Liver (tissue), 9 donors: ENCODE measurements around the gene RAP1GAP2. TPM values are rescaled to one million over a fixed set of nuclear protein-coding genes. Genes with fewer than 3 reads are reported as not detected.
A peak's percentile ranks its signal among the peaks of the same experiment; 100 is the strongest.

ENCODE experiments used
- DNase-seq: peaks from one replicate; pipeline ENCODE4 v3.0.0-alpha.2; 2017; ENCODE audit warnings: low spot score
- H3K27ac ChIP-seq, 2 donors: one replicate each; pipeline ENCODE4 v1.7.0; 2013; ENCODE audit warnings: inconsistent platforms in 2 of 2, low read length in 2 of 2, control low read depth in 1 of 2, low read depth in 1 of 2, mild to moderate bottlenecking in 1 of 2
- H3K27me3 ChIP-seq, 4 donors: one replicate each; pipeline versions ENCODE4 v1.6.1 to v1.7.0; 2013; ENCODE audit warnings: low read length in 3 of 4, inconsistent platforms in 1 of 4, mild to moderate bottlenecking in 1 of 4, moderate library complexity in 1 of 4; ENCODE audit not compliant: control insufficient read depth in 4 of 4, insufficient read depth in 4 of 4
- H3K36me3 ChIP-seq, 4 donors: one replicate each; pipeline versions ENCODE4 v1.6.1 to v1.7.0; 2013; ENCODE audit warnings: low read length in 3 of 4, mild to moderate bottlenecking in 3 of 4, low read depth in 1 of 4, moderate library complexity in 1 of 4; ENCODE audit not compliant: control insufficient read depth in 4 of 4, insufficient read depth in 3 of 4
- H3K4me1 ChIP-seq, 4 donors: one replicate each; pipeline versions ENCODE4 v1.6.1 to v1.7.0; 2013; ENCODE audit warnings: low read length in 3 of 4, mild to moderate bottlenecking in 3 of 4, moderate library complexity in 1 of 4; ENCODE audit not compliant: control insufficient read depth in 4 of 4, insufficient read depth in 4 of 4
- H3K4me3 ChIP-seq, 3 donors: one replicate each; pipeline versions ENCODE4 v1.6.1 to v1.7.0; 2013; ENCODE audit warnings: low read length in 3 of 3, control low read depth in 1 of 3, low read depth in 1 of 3, mild to moderate bottlenecking in 1 of 3
- H3K9ac ChIP-seq, 2 donors: one replicate each; pipeline ENCODE4 v1.7.0; 2013; ENCODE audit warnings: low read length in 2 of 2, mild to moderate bottlenecking in 2 of 2, moderate library complexity in 2 of 2, control low read depth in 1 of 2, low read depth in 1 of 2
- H3K9me3 ChIP-seq, 4 donors: one replicate each; pipeline versions ENCODE4 v1.6.1 to v1.7.0; 2013; ENCODE audit warnings: low read length in 3 of 4; ENCODE audit not compliant: control insufficient read depth in 4 of 4
- ATF3 ChIP-seq: IDR thresholded peaks from 2 replicates; pipeline ENCODE4 v1.6.1; 2016; ENCODE audit warnings: antibody characterized with exemption
- CTCF ChIP-seq: fragments of 150-350 bp; IDR thresholded peaks from 2 replicates; pipeline ENCODE4 v1.5.1; 2017; ENCODE audit warnings: improper control_type of control experiment, low read depth, low read length; ENCODE audit not compliant: missing input control
- EGR1 ChIP-seq, 2 donors: IDR thresholded peaks; 2 replicates each; pipeline ENCODE4 v1.6.1; 2016 to 2018; ENCODE audit warnings: antibody characterized with exemption in 2 of 2, low read depth in 2 of 2
- FOXA1 ChIP-seq: IDR thresholded peaks from 2 replicates; pipeline ENCODE4 v1.6.1; 2016; ENCODE audit warnings: antibody characterized with exemption
- FOXA2 ChIP-seq: IDR thresholded peaks from 2 replicates; pipeline ENCODE4 v1.6.1; 2016; ENCODE audit warnings: antibody characterized with exemption
- GABPA ChIP-seq, 2 donors: IDR thresholded peaks in 1 of 2; conservative IDR thresholded peaks in 1 of 2; 2 replicates each; pipeline ENCODE4 v1.6.1; 2016; ENCODE audit warnings: antibody characterized with exemption in 2 of 2, mild to moderate bottlenecking in 1 of 2, moderate library complexity in 1 of 2
- HNF4A ChIP-seq, 2 donors: conservative IDR thresholded peaks; 2 replicates each; pipeline ENCODE4 v1.6.1; 2016; ENCODE audit warnings: antibody characterized with exemption in 2 of 2, mild to moderate bottlenecking in 2 of 2
- HNF4G ChIP-seq: IDR thresholded peaks from 2 replicates; pipeline ENCODE4 v1.6.1; 2016; ENCODE audit warnings: antibody characterized with exemption
- MAX ChIP-seq: IDR thresholded peaks from 2 replicates; pipeline ENCODE4 v1.6.1; 2016; ENCODE audit warnings: antibody characterized with exemption
- NR2F2 ChIP-seq: IDR thresholded peaks from 2 replicates; pipeline ENCODE4 v1.6.1; 2016; ENCODE audit warnings: antibody characterized with exemption
- RAD21 ChIP-seq, 2 donors: IDR thresholded peaks; 2 replicates each; pipeline ENCODE4 v1.6.1; 2016; ENCODE audit warnings: antibody characterized with exemption in 2 of 2, mild to moderate bottlenecking in 2 of 2
- REST ChIP-seq: IDR thresholded peaks from 2 replicates; pipeline ENCODE4 v1.6.1; 2016; ENCODE audit warnings: antibody characterized with exemption, mild to moderate bottlenecking
- RXRA ChIP-seq, 2 donors: IDR thresholded peaks; 2 replicates each; pipeline ENCODE4 v1.6.1; 2017 to 2018; ENCODE audit warnings: antibody characterized with exemption in 2 of 2, mild to moderate bottlenecking in 1 of 2
- SP1 ChIP-seq: IDR thresholded peaks from 2 replicates; pipeline ENCODE4 v1.6.1; 2018; ENCODE audit warnings: antibody characterized with exemption, mild to moderate bottlenecking
- TAF1 ChIP-seq: conservative IDR thresholded peaks from 2 replicates; pipeline ENCODE4 v1.6.1; 2016; ENCODE audit warnings: antibody characterized with exemption, mild to moderate bottlenecking
- YY1 ChIP-seq: IDR thresholded peaks from 2 replicates; pipeline ENCODE4 v1.6.1; 2016; ENCODE audit warnings: antibody characterized with exemption, mild to moderate bottlenecking
- ZBTB33 ChIP-seq: IDR thresholded peaks from 2 replicates; pipeline ENCODE4 v1.6.1; 2016; ENCODE audit warnings: antibody characterized with exemption
- WGBS: extraction: QIAGEN DNeasy Blood & Tissue Kit; methylation state at CpG from one replicate; pipeline ENCODE4 v1.1.7; 2013; 5-methylcytosine and 5-hydroxymethylcytosine counted together
- polyA plus RNA-seq, 2 donors: library from polyadenylated mRNA; stranded (reverse) in 1 of 2; unstranded in 1 of 2; fragments of 200-250 nt in 1 of 2; fragments of >200 nt in 1 of 2; fragmentation: Nextera tagmentation in 1 of 2; extraction: Ambion mirVana in 1 of 2; gene quantifications; one replicate each; pipeline versions ENCODE4 v1.2.1 to v1.2.3, GENCODE V29; 2013 to 2015
- total RNA-seq, 2 donors: library from RNA; depleted of rRNA; stranded (reverse); fragments of >200 nt; gene quantifications; one replicate each; pipeline ENCODE4 v1.2.3, GENCODE V29; 2014
- donor health status: healthy.
- donor health status: healthy.
- donor health status: healthy.
- donor health status: healthy.
- donor health status: healthy.

Gene RAP1GAP2
- total RNA-seq (1 to 10 TPM; 1.6 to 1.7 TPM), polyA plus RNA-seq (under 1 TPM; 0.56 to 0.68 TPM)

- Histone ChIP-seq H3K36me3 (no peaks in the 10 kb centered on the region), H3K4me3 (peak within 1 kb of the TSS in 1 of 3 donors; percentile 7), H3K27me3 (no peaks in the 10 kb centered on the region), H3K9me3 (no peaks in the 10 kb centered on the region), H3K27ac (no peak within 1 kb of the TSS), H3K4me1 (peaks cover 0 to 4% (median 0%) of the 10 kb centered on the region in 4 donors), H3K9ac (no peak within 1 kb of the TSS)
- 63% methylated on average over 39 of the region's 39 CpGs for WGBS
- no peak for DNase-seq
- TF ChIP-seq SP1 (no peak), EGR1 (IDR thresholded peaks at IDR 0.05; ENCODE audit: low read depth in 2 of 2) (no peak), TAF1 (no peak), RAD21 (IDR thresholded peaks at IDR 0.05) (no peak), ZBTB33 (no peak), RXRA (IDR thresholded peaks at IDR 0.05) (no peak), REST (no peak), MAX (no peak), GABPA (IDR thresholded peaks at IDR 0.05 in 1 of 2, conservative IDR thresholded peaks at IDR 0.05 in 1 of 2) (no peak), HNF4A (conservative IDR thresholded peaks at IDR 0.05) (no peak), ATF3 (no peak), FOXA2 (no peak), YY1 (no peak), CTCF (no peak), HNF4G (no peak), FOXA1 (no peak), NR2F2 (no peak)
Observed at GRCh38 chr17:2796164-2797125, at the start of gene RAP1GAP2. RAP1GAP2 (plus strand) TSS chr17:2796438; CDS start chr17:2796528, 90 bp downstream.
